WTC11 (cell line): ENCODE results near the gene SPEM2. TPM values are rescaled to one million over a fixed set of nuclear protein-coding genes. Genes with fewer than 3 reads are reported as not detected.

Source experiments
- ATAC-seq: fragments of 200-7000 bp; cut with Tn5 transposase; 2 replicates; pipeline ENCODE4 v1.10.0; 2021; ENCODE audit warnings: mild to moderate bottlenecking, moderate library complexity
- CTCF ChIA-PET: fragments of 300-600 bp; sonication (Branson Sonifier 250); formaldehyde crosslinking; loops from one replicate; lab custom pipeline; 2021; ENCODE audit warnings: antibody characterized with exemption; lab: Charles Lee
- POLR2A ChIA-PET: fragments of 350-600 bp; sonication (Branson Sonifier 250); formaldehyde crosslinking; loops from one replicate; lab custom pipeline; 2021; ENCODE audit warnings: antibody characterized with exemption; lab: Charles Lee
- DNase-seq: peaks from one replicate; pipeline ENCODE4 v3.0.0; 2021; ENCODE audit warnings: low spot score
- H3K27ac Mint-ChIP-seq: 2 replicates; pipeline ENCODE4 v1.8.0; 2021; ENCODE audit warnings: mixed read lengths
- H3K27me3 Mint-ChIP-seq: 2 replicates; pipeline ENCODE4 v1.8.0; 2021; ENCODE audit warnings: low read depth, mild to moderate bottlenecking, moderate library complexity, mixed read lengths
- H3K36me3 Mint-ChIP-seq: 2 replicates; pipeline ENCODE4 v1.8.0; 2021; ENCODE audit warnings: mixed read lengths
- H3K4me1 Mint-ChIP-seq: 2 replicates; pipeline ENCODE4 v1.8.0; 2022; ENCODE audit warnings: mixed read lengths
- H3K4me3 Mint-ChIP-seq: 2 replicates; pipeline ENCODE4 v1.8.0; 2021; ENCODE audit warnings: mild to moderate bottlenecking, moderate library complexity, mixed read lengths
- H3K9me3 Mint-ChIP-seq: 2 replicates; pipeline ENCODE4 v1.8.0; 2021; ENCODE audit warnings: mixed read lengths
- CREM ChIP-seq: sonication (generic); formaldehyde crosslinking; IDR thresholded peaks from 2 replicates; pipeline ENCODE4 v1.8.1; 2022; ENCODE audit warnings: mild to moderate bottlenecking, missing genetic modification reagents, moderate library complexity
- ESRRA ChIP-seq: sonication (generic); formaldehyde crosslinking; IDR thresholded peaks from 2 replicates; pipeline ENCODE4 v1.8.1; 2022; ENCODE audit warnings: mild to moderate bottlenecking, missing genetic modification reagents, borderline replicate concordance
- ETV6 ChIP-seq: sonication (generic); formaldehyde crosslinking; IDR thresholded peaks from 2 replicates; pipeline ENCODE4 v1.8.1; 2022; ENCODE audit warnings: mild to moderate bottlenecking, missing genetic modification reagents
- MYBL2 ChIP-seq: sonication (generic); formaldehyde crosslinking; IDR thresholded peaks from 2 replicates; pipeline ENCODE4 v1.8.1; 2023; ENCODE audit warnings: mild to moderate bottlenecking, moderate library complexity, missing genetic modification reagents
- NFE2L1 ChIP-seq: sonication (generic); formaldehyde crosslinking; IDR thresholded peaks from 2 replicates; pipeline ENCODE4 v1.8.1; 2023; ENCODE audit warnings: missing genetic modification reagents
- NR2C2 ChIP-seq: sonication (generic); formaldehyde crosslinking; IDR thresholded peaks from 2 replicates; pipeline ENCODE4 v1.8.0; 2022; ENCODE audit warnings: mild to moderate bottlenecking, missing genetic modification reagents
- OVOL2 ChIP-seq: fragments of 250-450 bp; sonication (Bioruptor Pico); IDR thresholded peaks from 2 replicates; pipeline ENCODE4 v1.9.0; 2021; ENCODE audit warnings: mild to moderate bottlenecking, borderline replicate concordance
- SP1 ChIP-seq: sonication (generic); formaldehyde crosslinking; conservative IDR thresholded peaks from 2 replicates; pipeline ENCODE4 v1.8.1; 2022; ENCODE audit warnings: missing genetic modification reagents
- TEAD1 ChIP-seq: sonication (generic); formaldehyde crosslinking; IDR thresholded peaks from 2 replicates; pipeline ENCODE4 v1.8.0; 2022; ENCODE audit warnings: mild to moderate bottlenecking, missing genetic modification reagents
- ZNF263 ChIP-seq: sonication (generic); formaldehyde crosslinking; IDR thresholded peaks from 2 replicates; pipeline ENCODE4 v1.8.1; 2022; ENCODE audit warnings: low read depth, mild to moderate bottlenecking, moderate library complexity, missing genetic modification reagents
- ZNF396 ChIP-seq: fragments of 250-450 bp; sonication (Bioruptor Pico); IDR thresholded peaks from 2 replicates; pipeline ENCODE4 v1.8.0; 2021; ENCODE audit warnings: mild to moderate bottlenecking, moderate library complexity, borderline replicate concordance
- total RNA-seq: library from RNA; stranded (reverse); gene quantifications from 3 replicates; pipeline ENCODE4 v1.2.3, GENCODE V29; 2021
- TF ChIP-seq, protein P1 (sequence below): fragments of 250-450 bp; sonication (Bioruptor Pico); IDR thresholded peaks from 2 replicates; pipeline ENCODE4 v1.9.0; 2021; ENCODE audit warnings: moderate library complexity, mild to moderate bottlenecking, inconsistent platforms, borderline replicate concordance
- TF ChIP-seq, protein P2 (sequence below): sonication (generic); formaldehyde crosslinking; IDR thresholded peaks from 2 replicates; pipeline ENCODE4 v1.8.1; 2023; ENCODE audit warnings: mild to moderate bottlenecking, missing genetic modification reagents
- TF ChIP-seq, protein P3 (sequence below): sonication (generic); formaldehyde crosslinking; IDR thresholded peaks from 2 replicates; pipeline ENCODE4 v1.8.0; 2023; ENCODE audit warnings: missing genetic modification reagents
- TF ChIP-seq, protein P4 (sequence below): sonication (generic); formaldehyde crosslinking; IDR thresholded peaks from 2 replicates; pipeline ENCODE4 v1.8.0; 2022; ENCODE audit warnings: mild to moderate bottlenecking, missing genetic modification reagents
- TF ChIP-seq, protein P5 (sequence below): sonication (generic); formaldehyde crosslinking; IDR thresholded peaks from 2 replicates; pipeline ENCODE4 v1.8.1; 2023; ENCODE audit warnings: mild to moderate bottlenecking, moderate library complexity, missing genetic modification reagents
- TF ChIP-seq, protein P6 (sequence below): sonication (generic); formaldehyde crosslinking; IDR thresholded peaks from 2 replicates; pipeline ENCODE4 v1.8.0; 2023; ENCODE audit warnings: mild to moderate bottlenecking, missing genetic modification reagents
- TF ChIP-seq, protein P7 (sequence below): sonication (generic); formaldehyde crosslinking; IDR thresholded peaks from 2 replicates; pipeline ENCODE4 v1.8.1; 2023; ENCODE audit warnings: mild to moderate bottlenecking, missing genetic modification reagents, moderate library complexity

Gene SPEM2
- total RNA-seq, 1 experiment from 2014 or later = 0.13 TPM

DNA sequence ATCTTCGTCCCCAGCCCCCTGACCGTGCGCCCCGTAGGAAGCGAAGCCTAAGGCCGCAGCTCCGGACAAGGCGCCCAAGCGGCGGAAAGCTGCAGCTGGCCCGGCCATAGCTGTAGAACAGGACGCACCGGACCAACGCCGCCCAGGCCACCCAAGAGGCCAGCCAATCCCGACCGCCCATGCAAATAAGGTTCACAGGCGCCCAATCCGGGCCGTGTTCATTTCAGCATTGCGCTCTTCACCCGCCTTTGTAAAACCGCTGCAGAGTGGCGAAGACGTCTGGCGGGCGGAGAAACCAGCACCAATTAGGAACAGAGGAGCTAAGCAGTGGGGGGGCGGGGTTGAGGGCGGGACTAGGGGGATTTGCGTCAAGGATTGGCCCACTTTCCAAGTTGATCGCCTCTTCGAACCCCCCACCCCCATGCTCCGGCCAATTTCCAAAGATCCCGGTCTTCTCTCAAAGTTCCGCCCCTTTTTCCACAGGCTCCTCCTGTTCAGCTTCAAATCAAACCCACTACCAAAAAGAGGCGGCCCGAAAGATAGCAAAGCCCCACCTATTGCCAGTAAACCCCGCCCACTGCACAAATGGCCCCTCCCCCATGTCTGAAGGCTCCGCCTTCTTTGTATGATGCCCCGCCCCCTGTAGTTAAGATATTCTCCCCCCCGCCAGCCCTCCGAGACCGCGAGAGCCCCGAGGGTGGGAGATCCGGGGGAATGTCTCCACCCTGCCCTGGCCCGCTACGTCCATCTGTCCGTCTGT, 21.3 kb upstream of the SPEM2 start, which contains the start of gene TMEM256 (continued):
- TF ChIP-seq, protein P1, sequence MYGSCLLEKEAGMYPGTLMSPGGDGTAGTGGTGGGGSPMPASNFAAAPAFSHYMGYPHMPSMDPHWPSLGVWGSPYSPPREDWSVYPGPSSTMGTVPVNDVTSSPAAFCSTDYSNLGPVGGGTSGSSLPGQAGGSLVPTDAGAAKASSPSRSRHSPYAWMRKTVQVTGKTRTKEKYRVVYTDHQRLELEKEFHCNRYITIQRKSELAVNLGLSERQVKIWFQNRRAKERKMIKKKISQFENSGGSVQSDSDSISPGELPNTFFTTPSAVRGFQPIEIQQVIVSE (CRISPR knock-in tag) = no peak
- TF ChIP-seq CREM = 0 out of 2 replicates have a peak, but pooled peaks have one; percentile 32
- TF ChIP-seq, protein P2, sequence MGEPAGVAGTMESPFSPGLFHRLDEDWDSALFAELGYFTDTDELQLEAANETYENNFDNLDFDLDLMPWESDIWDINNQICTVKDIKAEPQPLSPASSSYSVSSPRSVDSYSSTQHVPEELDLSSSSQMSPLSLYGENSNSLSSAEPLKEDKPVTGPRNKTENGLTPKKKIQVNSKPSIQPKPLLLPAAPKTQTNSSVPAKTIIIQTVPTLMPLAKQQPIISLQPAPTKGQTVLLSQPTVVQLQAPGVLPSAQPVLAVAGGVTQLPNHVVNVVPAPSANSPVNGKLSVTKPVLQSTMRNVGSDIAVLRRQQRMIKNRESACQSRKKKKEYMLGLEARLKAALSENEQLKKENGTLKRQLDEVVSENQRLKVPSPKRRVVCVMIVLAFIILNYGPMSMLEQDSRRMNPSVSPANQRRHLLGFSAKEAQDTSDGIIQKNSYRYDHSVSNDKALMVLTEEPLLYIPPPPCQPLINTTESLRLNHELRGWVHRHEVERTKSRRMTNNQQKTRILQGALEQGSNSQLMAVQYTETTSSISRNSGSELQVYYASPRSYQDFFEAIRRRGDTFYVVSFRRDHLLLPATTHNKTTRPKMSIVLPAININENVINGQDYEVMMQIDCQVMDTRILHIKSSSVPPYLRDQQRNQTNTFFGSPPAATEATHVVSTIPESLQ (CRISPR knock-in tag) = no peak
- TF ChIP-seq ZNF396 = no peak
- TF ChIP-seq NR2C2 (CRISPR knock-in tag) = no peak
- 0 out of 2 replicates have a peak, but pooled peaks have one; percentile 22 for TF ChIP-seq ESRRA (CRISPR knock-in tag)

DNA sequence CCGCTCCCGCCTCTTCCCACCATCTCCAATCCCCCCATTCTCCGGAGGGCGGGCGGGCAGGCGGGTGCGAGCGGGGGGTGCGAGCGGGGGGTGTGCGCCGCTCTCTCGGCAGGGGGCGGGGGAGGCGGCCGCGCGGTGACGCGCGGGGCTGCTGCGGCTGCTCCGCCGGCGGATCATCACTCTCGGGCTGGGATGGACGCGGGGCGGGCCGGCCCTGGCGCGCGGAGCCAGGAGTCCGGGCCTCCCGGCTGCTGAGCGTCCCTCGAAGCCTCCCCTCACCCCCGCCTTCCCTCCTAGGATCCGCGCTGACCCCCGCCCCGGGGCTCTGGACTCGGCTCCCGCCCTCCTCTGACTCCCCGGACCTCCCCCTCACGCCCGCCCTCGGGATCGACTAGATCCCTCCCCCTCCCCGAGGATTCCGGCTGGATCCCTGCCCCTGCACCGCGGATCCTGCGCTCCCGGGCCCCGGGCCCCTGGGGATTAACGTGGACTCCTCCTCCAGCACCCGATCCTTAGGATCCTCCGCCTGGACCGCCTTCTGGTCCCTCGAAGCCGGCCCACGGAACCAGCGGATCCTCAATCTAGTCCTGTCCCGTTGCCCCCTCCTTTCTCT, 20.6 kb upstream of the SPEM2 start:
- peaks cover 30% of the 10 kb centered on the region for H3K4me1 Mint-ChIP-seq
- no peaks in the 10 kb centered on the region; the same call in 1 of the 2 replicates for H3K27me3 Mint-ChIP-seq
- 0 out of 2 replicates have a peak overlapping the region, but pooled peaks have one; percentile 45 for H3K27ac Mint-ChIP-seq
- DNase-seq = peak; percentile 69
- H3K9me3 Mint-ChIP-seq = no peaks in the 10 kb centered on the region
- H3K4me3 Mint-ChIP-seq = peak overlapping the region; percentile 84
- ChIA-PET CTCF (interaction anchor here (0.6 to 3.3 kb wide), 23 partner anchors 10 to 284 kb away, joined by 3 to 59 read pairs (median 7); partner anchors contain the start of genes ACAP1, CHRNB1, NEURL4 and PLSCR3), POLR2A (interaction anchor here (0.6 to 2.5 kb wide), 14 partner anchors 8 to 184 kb away, joined by 3 to 38 read pairs (median 4); partner anchors contain the start of genes CHRNB1, NEURL4, PLSCR3 and TMEM102)
- ATAC-seq = no peak
- TF ChIP-seq, protein P3, sequence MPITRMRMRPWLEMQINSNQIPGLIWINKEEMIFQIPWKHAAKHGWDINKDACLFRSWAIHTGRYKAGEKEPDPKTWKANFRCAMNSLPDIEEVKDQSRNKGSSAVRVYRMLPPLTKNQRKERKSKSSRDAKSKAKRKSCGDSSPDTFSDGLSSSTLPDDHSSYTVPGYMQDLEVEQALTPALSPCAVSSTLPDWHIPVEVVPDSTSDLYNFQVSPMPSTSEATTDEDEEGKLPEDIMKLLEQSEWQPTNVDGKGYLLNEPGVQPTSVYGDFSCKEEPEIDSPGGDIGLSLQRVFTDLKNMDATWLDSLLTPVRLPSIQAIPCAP (CRISPR knock-in tag) = no peak
- TF ChIP-seq ZNF396 (no peak), NFE2L1 (CRISPR knock-in tag) (no peak), OVOL2 (CRISPR knock-in tag) (no peak), MYBL2 (peak; percentile 28; the same call in 1 of the 2 replicates), ETV6 (CRISPR knock-in tag) (no peak), ZNF263 (CRISPR knock-in tag) (no peak), SP1 (CRISPR knock-in tag) (peak; percentile 27; the same call in 1 of the 2 replicates), NR2C2 (CRISPR knock-in tag) (no peak), TEAD1 (no peak)
- TF ChIP-seq, protein P4, sequence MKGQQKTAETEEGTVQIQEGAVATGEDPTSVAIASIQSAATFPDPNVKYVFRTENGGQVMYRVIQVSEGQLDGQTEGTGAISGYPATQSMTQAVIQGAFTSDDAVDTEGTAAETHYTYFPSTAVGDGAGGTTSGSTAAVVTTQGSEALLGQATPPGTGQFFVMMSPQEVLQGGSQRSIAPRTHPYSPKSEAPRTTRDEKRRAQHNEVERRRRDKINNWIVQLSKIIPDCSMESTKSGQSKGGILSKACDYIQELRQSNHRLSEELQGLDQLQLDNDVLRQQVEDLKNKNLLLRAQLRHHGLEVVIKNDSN (CRISPR knock-in tag) = no peak
- TF ChIP-seq, protein P5, sequence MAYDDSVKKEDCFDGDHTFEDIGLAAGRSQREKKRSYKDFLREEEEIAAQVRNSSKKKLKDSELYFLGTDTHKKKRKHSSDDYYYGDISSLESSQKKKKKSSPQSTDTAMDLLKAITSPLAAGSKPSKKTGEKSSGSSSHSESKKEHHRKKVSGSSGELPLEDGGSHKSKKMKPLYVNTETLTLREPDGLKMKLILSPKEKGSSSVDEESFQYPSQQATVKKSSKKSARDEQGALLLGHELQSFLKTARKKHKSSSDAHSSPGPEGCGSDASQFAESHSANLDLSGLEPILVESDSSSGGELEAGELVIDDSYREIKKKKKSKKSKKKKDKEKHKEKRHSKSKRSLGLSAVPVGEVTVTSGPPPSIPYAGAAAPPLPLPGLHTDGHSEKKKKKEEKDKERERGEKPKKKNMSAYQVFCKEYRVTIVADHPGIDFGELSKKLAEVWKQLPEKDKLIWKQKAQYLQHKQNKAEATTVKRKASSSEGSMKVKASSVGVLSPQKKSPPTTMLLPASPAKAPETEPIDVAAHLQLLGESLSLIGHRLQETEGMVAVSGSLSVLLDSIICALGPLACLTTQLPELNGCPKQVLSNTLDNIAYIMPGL = peak; percentile 6; the same call in 1 of the 2 replicates
- TF ChIP-seq, protein P6, sequence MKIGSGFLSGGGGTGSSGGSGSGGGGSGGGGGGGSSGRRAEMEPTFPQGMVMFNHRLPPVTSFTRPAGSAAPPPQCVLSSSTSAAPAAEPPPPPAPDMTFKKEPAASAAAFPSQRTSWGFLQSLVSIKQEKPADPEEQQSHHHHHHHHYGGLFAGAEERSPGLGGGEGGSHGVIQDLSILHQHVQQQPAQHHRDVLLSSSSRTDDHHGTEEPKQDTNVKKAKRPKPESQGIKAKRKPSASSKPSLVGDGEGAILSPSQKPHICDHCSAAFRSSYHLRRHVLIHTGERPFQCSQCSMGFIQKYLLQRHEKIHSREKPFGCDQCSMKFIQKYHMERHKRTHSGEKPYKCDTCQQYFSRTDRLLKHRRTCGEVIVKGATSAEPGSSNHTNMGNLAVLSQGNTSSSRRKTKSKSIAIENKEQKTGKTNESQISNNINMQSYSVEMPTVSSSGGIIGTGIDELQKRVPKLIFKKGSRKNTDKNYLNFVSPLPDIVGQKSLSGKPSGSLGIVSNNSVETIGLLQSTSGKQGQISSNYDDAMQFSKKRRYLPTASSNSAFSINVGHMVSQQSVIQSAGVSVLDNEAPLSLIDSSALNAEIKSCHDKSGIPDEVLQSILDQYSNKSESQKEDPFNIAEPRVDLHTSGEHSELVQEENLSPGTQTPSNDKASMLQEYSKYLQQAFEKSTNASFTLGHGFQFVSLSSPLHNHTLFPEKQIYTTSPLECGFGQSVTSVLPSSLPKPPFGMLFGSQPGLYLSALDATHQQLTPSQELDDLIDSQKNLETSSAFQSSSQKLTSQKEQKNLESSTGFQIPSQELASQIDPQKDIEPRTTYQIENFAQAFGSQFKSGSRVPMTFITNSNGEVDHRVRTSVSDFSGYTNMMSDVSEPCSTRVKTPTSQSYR = no peak
- TF ChIP-seq, protein P7, sequence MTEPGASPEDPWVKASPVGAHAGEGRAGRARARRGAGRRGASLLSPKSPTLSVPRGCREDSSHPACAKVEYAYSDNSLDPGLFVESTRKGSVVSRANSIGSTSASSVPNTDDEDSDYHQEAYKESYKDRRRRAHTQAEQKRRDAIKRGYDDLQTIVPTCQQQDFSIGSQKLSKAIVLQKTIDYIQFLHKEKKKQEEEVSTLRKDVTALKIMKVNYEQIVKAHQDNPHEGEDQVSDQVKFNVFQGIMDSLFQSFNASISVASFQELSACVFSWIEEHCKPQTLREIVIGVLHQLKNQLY (CRISPR knock-in tag) = no peak
- H3K36me3 Mint-ChIP-seq = peaks cover 14% of the 10 kb centered on the region
